Measurements from ENCODE around the gene KRTAP29-1.
"Not testable (repeated sequence)": the region's sequence is repeated elsewhere in the genome, so short reads cannot be mapped to it uniquely, and the experiment has no call there.

Gene KRTAP29-1, protein sequence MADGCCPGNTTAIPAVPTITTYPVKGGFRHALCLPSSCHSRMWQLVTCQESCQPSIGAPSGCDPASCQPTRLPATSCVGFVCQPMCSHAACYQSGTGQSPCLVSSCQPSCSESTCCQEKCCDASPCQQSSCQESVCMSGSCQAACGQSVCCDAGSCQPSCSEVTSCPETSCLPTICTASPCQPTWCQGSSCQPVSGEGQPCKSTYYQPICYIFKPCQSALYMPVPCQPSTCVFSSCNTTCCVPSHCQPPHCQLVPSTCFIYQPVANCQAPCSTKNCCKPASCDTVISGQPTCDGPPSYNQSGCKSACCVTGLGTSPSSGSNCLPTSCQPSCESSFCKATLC

DNA sequence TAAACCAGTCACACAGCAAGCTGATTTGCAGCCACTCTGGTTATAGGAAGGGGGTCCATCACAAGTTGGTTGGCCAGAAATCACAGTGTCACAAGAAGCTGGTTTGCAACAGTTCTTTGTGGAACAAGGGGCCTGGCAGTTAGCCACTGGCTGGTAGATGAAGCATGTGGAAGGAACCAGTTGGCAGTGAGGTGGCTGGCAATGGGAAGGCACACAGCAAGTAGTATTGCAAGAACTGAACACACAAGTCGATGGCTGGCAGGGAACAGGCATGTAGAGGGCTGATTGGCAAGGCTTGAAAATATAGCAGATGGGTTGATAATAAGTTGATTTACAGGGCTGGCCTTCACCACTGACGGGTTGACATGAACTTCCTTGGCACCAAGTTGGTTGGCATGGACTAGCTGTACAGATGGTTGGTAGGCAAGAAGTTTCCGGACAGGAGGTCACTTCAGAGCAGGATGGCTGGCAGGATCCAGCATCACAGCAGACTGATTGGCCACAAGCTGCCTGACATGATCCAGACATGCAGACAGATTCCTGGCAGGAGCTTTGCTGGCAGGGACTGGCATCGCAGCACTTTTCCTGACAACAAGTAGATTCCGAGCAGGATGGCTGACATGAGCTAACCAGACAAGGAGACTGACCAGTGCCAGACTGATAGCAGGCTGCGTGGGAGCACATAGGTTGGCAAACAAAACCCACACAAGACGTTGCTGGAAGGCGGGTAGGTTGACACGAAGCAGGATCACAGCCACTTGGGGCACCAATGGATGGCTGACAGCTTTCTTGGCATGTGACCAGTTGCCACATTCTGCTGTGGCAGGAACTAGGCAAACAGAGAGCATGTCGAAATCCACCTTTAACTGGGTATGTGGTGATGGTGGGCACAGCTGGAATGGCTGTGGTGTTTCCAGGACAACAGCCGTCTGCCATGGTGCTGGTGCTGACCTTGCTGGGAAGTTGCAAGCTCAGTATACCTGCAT, at the start of gene KRTAP29-1:
Gene KRTAP29-1 (minus strand): TSS at position 936 of the 986 bp plus-strand sequence. CDS start 0 bp downstream, at position 936.
- TF ChIP-seq, protein P1, sequence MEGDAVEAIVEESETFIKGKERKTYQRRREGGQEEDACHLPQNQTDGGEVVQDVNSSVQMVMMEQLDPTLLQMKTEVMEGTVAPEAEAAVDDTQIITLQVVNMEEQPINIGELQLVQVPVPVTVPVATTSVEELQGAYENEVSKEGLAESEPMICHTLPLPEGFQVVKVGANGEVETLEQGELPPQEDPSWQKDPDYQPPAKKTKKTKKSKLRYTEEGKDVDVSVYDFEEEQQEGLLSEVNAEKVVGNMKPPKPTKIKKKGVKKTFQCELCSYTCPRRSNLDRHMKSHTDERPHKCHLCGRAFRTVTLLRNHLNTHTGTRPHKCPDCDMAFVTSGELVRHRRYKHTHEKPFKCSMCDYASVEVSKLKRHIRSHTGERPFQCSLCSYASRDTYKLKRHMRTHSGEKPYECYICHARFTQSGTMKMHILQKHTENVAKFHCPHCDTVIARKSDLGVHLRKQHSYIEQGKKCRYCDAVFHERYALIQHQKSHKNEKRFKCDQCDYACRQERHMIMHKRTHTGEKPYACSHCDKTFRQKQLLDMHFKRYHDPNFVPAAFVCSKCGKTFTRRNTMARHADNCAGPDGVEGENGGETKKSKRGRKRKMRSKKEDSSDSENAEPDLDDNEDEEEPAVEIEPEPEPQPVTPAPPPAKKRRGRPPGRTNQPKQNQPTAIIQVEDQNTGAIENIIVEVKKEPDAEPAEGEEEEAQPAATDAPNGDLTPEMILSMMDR (conservative IDR thresholded peaks at IDR 0.05), result no peak
- no peak for TF ChIP-seq ZFX (IDR thresholded peaks at IDR 0.05)
- H3K27ac ChIP-seq, result no peak within 1 kb of the TSS

DNA sequence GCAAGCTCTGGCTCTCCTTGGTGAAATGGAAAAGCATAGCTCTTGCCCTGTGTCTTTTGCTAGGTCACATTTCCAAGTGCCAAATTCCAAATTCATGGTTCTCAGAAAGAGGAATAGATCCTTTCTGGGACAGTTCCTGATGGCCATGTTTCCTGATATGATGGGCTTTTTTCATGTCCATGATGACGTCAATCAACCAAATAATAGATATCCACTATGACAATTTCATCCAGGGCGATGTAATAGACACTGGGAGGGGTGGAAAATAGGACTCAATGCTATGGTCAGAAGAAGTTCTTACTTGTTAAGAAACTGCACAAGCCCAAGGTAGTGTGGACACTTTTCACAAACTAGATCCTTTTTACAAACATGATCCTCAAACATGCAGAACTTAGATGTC, 48.5 kb upstream of the KRTAP29-1 start:
- no peak for TF ChIP-seq ZFX (IDR thresholded peaks at IDR 0.05)
- TF ChIP-seq, protein P1 (conservative IDR thresholded peaks at IDR 0.05), result no peak
- no peak overlapping the region for H3K27ac ChIP-seq

DNA sequence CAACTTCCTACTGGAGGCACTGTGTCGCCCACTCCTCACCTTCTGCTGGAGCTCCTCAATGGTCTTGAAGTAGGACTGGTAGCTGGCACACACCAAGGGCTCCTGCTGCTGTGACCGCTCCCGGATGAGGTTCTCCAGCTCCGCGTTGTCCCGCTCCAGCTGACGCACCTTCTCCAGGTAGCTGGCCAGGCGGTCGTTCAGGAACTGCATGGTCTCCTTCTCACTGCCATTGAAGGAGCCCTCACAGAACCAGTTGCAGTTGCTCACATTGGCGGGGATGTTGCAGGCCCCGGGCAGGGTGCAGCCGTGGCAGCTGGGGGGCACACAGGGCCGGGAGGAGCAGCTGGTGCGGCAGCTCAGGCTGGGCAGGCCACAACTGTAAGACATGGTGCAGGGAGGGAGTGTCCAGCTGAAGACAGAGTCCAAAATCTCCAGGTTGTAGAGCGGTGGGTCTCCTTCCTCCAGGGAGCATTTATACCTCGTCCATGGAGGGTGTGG, 47.8 kb upstream of the KRTAP29-1 start, which contains the start of gene KRT33A:
Gene KRT33A (minus strand): TSS at position 448 of the 498 bp plus-strand sequence. CDS start 61 bp downstream, at position 387.
- H3K27ac ChIP-seq, result not testable (repeated sequence)

DNA sequence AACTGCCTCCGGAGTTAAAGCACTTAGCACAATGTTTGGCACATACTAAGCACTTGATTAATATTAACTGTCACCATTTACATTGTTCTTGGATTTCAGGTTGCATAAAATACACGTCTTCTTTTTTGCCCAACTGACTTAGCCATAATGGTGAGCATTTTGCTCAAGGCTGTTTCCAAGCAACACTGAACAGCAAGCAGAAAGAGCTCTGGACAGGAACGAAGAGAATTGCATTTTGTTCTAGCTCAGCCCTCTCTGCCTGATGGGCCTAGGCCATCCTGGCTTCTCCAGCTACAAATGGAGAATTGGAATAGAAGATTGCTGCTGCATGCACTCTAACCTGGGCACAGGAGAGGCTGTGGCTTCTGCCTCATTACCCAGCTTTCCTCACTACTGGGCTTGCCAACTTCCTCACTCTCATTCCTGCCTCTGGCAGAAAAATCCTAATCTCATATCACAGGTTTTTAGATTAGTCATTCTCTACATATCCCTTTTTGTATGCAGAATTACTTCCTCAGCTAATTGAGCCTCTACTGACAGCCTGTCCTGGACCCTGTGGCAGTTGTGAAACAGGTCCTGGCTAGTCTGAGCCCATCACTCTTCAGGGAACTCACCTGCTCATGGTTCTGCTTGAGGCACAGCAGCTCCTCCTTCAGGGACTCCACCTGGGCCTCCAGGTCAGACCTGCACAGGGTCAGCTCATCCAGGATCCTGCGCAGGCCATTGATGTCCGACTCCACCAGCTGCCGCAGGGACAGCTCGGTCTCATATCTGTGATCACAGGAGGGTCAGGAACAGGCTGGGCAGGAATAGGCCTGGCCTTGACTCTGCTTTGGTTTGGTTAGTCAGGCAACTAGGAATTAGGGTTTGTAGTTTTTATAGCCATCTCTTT, 45.5 kb upstream of the KRTAP29-1 start:
- TF ChIP-seq, protein P1 (conservative IDR thresholded peaks at IDR 0.05), result no peak
- no peak for TF ChIP-seq ZFX (IDR thresholded peaks at IDR 0.05)
- H3K27ac ChIP-seq, result no peak overlapping the region

DNA sequence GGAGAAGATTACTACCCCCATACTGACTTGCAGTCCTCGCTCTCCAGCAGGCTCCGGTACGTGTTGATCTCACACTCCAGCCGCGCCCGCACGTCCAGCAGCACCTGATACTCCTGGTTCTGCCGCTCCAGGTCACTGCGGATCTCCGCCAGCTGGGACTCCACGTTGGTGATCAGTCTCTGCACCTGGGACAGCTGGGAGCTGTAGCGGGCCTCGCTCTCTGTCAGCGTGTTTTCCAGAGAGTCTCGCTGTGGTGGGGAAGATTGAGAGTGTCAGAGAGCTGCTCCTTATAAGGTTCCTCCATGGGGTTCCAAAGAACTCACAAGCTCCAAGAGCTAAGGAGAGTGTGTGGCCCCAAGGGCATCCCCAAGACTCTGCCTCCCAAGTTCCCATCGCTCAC, 43.8 kb upstream of the KRTAP29-1 start:
- not testable (repeated sequence) for H3K27ac ChIP-seq

DNA sequence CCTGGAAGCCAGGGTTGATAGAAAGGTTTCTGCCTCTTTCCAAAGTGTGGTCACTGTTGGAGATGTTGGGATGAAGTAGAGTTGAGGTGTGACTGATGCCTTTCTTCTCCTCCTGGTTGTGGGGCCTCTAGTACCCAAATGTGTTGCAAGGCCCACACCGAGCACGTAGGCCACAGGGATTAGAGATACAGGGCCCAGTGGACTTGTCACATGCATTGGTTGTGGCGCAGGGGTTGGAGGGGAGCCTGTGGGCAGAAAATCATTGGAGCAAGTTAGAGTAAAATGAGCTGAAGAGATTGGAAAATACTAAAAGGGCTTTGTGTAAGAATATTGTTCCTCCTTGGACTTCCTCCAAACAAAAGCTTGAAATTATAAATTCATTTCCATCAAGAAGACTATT, 43.3 kb upstream of the KRTAP29-1 start:
- no peak overlapping the region for H3K27ac ChIP-seq
- TF ChIP-seq ZFX (IDR thresholded peaks at IDR 0.05), result no peak
- TF ChIP-seq, protein P1 (conservative IDR thresholded peaks at IDR 0.05), result no peak

DNA sequence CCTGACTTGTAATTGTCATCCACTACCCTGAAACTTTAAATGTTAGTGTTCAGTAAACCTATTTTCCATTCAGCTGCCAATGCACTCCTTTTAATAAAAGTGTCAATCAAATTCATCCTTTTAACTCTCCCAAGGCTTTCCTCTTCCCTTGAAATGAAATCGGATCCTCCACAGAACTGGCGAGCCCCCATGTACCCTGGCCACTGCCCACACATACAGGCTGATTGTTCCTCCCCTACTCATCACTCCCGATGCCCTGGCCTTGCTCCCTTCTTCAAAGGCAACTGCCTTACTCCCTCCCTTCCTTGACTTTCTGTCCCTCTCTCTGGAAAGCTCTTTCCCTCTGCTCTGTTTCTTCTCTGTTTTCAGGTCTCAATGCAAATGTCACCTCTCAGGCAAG, 40.4 kb upstream of the KRTAP29-1 start:
- H3K27ac ChIP-seq, result no peak overlapping the region
- TF ChIP-seq, protein P1 (conservative IDR thresholded peaks at IDR 0.05), result no peak
- TF ChIP-seq ZFX (IDR thresholded peaks at IDR 0.05), result no peak
